ENCODE results near the gene CALU. TPM values are rescaled to one million over a fixed set of nuclear protein-coding genes. Genes with fewer than 3 reads are reported as not detected.

The CALU gene
- total RNA-seq, 1 experiment from 2014 or later = 169 TPM

- H4K20me1 ChIP-seq (ENCODE audit: low read length) = no peaks in the 10 kb centered on the region
- H3K4me1 ChIP-seq (ENCODE audit: insufficient read depth, low read length) = no peaks in the 10 kb centered on the region
- no peaks in the 10 kb centered on the region for H3F3A ChIP-seq (ENCODE audit: low read length, unreplicated experiment)
- POLR2A ChIA-PET (ENCODE audit: unreplicated experiment) = no interaction called here
- H3K4me3 ChIP-seq (ENCODE audit: low read length) = no peak overlapping the region
- intact Hi-C loops (cut with micrococcal nuclease) = no loop called here
- H3K9me3 ChIP-seq (ENCODE audit: low read length) = no peaks in the 10 kb centered on the region
- CTCF ChIA-PET = no interaction called here
- H3K9ac ChIP-seq (ENCODE audit: low read length) = no peak overlapping the region
- H3K27me3 ChIP-seq (ENCODE audit: low read length) = no peaks in the 10 kb centered on the region
- H2AFZ ChIP-seq (ENCODE audit: low read length) = no peak overlapping the region
- no peak overlapping the region for H3K4me2 ChIP-seq (ENCODE audit: low read length)
- no peak for TF ChIP-seq CTCF (conservative IDR thresholded peaks at IDR 0.05; ENCODE audit: low read depth, low read length)
- no peak for TF ChIP-seq EZH2phosphoT487 (IDR thresholded peaks at IDR 0.05; ENCODE audit: borderline replicate concordance, low read length)
- no peak for TF ChIP-seq EZH2 (IDR thresholded peaks at IDR 0.05; ENCODE audit: low read length, unreplicated experiment)
- H3K27ac ChIP-seq (ENCODE audit: low read length) = no peak overlapping the region
- H3K36me3 ChIP-seq (ENCODE audit: low read depth, low read length) = no peaks in the 10 kb centered on the region
- H3K79me2 ChIP-seq (ENCODE audit: low read length) = no peaks in the 10 kb centered on the region
- H3K9me2 ChIP-seq (replicated peaks; ENCODE audit: low read length) = no peaks in the 10 kb centered on the region
- ATAC-seq (no peak), DNase-seq (no peak)
- BruUV-seq (replicated peaks) = no TSS peak
Measured at GRCh38 chr7:128707752-128708151, 31.4 kb upstream of the CALU start.

GRCh38 chr7:128708235-128708634 is 30.9 kb upstream of the CALU start:
- Histone ChIP-seq H3K4me1 (ENCODE audit: insufficient read depth, low read length) (no peaks in the 10 kb centered on the region), H3K9me3 (ENCODE audit: low read length) (no peaks in the 10 kb centered on the region), H3K9ac (ENCODE audit: low read length) (no peak overlapping the region), H3F3A (ENCODE audit: low read length, unreplicated experiment) (no peaks in the 10 kb centered on the region), H2AFZ (ENCODE audit: low read length) (no peak overlapping the region), H3K27me3 (ENCODE audit: low read length) (no peaks in the 10 kb centered on the region), H3K4me2 (ENCODE audit: low read length) (no peak overlapping the region), H3K4me3 (ENCODE audit: low read length) (no peak overlapping the region), H3K27ac (ENCODE audit: low read length) (no peak overlapping the region), H3K36me3 (ENCODE audit: low read depth, low read length) (no peaks in the 10 kb centered on the region), H3K9me2 (replicated peaks; ENCODE audit: low read length) (no peaks in the 10 kb centered on the region), H3K79me2 (ENCODE audit: low read length) (no peaks in the 10 kb centered on the region), H4K20me1 (ENCODE audit: low read length) (no peaks in the 10 kb centered on the region)
- DNase-seq (no peak), ATAC-seq (no peak)
- ChIA-PET POLR2A (ENCODE audit: unreplicated experiment) (no interaction called here), CTCF (no interaction called here)
- intact Hi-C loops (cut with micrococcal nuclease) = no loop called here
- BruUV-seq (replicated peaks) = no TSS peak
- TF ChIP-seq EZH2phosphoT487 (IDR thresholded peaks at IDR 0.05; ENCODE audit: borderline replicate concordance, low read length) = no peak
- no peak for TF ChIP-seq CTCF (conservative IDR thresholded peaks at IDR 0.05; ENCODE audit: low read depth, low read length)
- TF ChIP-seq EZH2 (IDR thresholded peaks at IDR 0.05; ENCODE audit: low read length, unreplicated experiment) = no peak

- intact Hi-C loops (cut with micrococcal nuclease) = no loop called here
- no peak overlapping the region for H2AFZ ChIP-seq (ENCODE audit: low read length)
- ChIA-PET POLR2A (ENCODE audit: unreplicated experiment) (no interaction called here), CTCF (no interaction called here)
- H4K20me1 ChIP-seq (ENCODE audit: low read length) = no peaks in the 10 kb centered on the region
- ATAC-seq = no peak
- H3K79me2 ChIP-seq (ENCODE audit: low read length) = no peaks in the 10 kb centered on the region
- no peaks in the 10 kb centered on the region for H3K9me2 ChIP-seq (replicated peaks; ENCODE audit: low read length)
- no peaks in the 10 kb centered on the region for H3K36me3 ChIP-seq (ENCODE audit: low read depth, low read length)
- no peaks in the 10 kb centered on the region for H3F3A ChIP-seq (ENCODE audit: low read length, unreplicated experiment)
- TF ChIP-seq CTCF (conservative IDR thresholded peaks at IDR 0.05; ENCODE audit: low read depth, low read length) (no peak), EZH2 (IDR thresholded peaks at IDR 0.05; ENCODE audit: low read length, unreplicated experiment) (no peak), EZH2phosphoT487 (IDR thresholded peaks at IDR 0.05; ENCODE audit: borderline replicate concordance, low read length) (no peak)
- no peak overlapping the region for H3K4me3 ChIP-seq (ENCODE audit: low read length)
- no peak for DNase-seq
- no peak overlapping the region for H3K4me2 ChIP-seq (ENCODE audit: low read length)
- H3K4me1 ChIP-seq (ENCODE audit: insufficient read depth, low read length) = 0 out of 2 replicates have a peak, but pooled peaks cover 4% of the 10 kb centered on the region
- H3K27me3 ChIP-seq (ENCODE audit: low read length) = no peaks in the 10 kb centered on the region
- no peaks in the 10 kb centered on the region for H3K9me3 ChIP-seq (ENCODE audit: low read length)
- no peak overlapping the region for H3K9ac ChIP-seq (ENCODE audit: low read length)
- H3K27ac ChIP-seq (ENCODE audit: low read length) = no peak overlapping the region
- no TSS peak for BruUV-seq (replicated peaks)
Measured at GRCh38 chr7:128708824-128709223, 30.3 kb upstream of the CALU start.

All from PC-3 (cell line).